ENCODE results near the gene MRC1.

GRCh38 chr10:17792991-17793390 is 16.2 kb upstream of the MRC1 start:
- TF ChIP-seq CTCF (IDR thresholded peaks at IDR 0.05; ENCODE audit: low read length) = no peak
- no peak for TF ChIP-seq EZH2 (IDR thresholded peaks at IDR 0.05; ENCODE audit: borderline replicate concordance, low read length)

Data from OCI-LY1 (cell line).